NCI-H226 (cell line): ENCODE results near the gene SFMBT2.
"Not testable (repeated sequence)": the region's sequence is repeated elsewhere in the genome, so short reads cannot be mapped to it uniquely, and the experiment has no call there.

ENCODE experiments used
- DNase-seq: peaks from one replicate; pipeline ENCODE4 v3.0.0-alpha.2; 2015

SFMBT2 gene

GRCh38 chr10:7258948-7259523 is 151.8 kb downstream of the SFMBT2 start:
- no peak for DNase-seq

- no peak for DNase-seq
Observed at GRCh38 chr10:7255517-7255916, 155.3 kb downstream of the SFMBT2 start.

- no peak for DNase-seq
Observed at GRCh38 chr10:7251696-7252465, 159.0 kb downstream of the SFMBT2 start.

GRCh38 chr10:7250236-7250635 is 160.6 kb downstream of the SFMBT2 start:
- DNase-seq = no peak

- no peak for DNase-seq
Observed at GRCh38 chr10:7248585-7249164, 162.2 kb downstream of the SFMBT2 start.

- no peak for DNase-seq
Observed at GRCh38 chr10:7248148-7248547, 162.7 kb downstream of the SFMBT2 start.

- no peak for DNase-seq
Observed at GRCh38 chr10:7245505-7245904, 165.3 kb downstream of the SFMBT2 start.

GRCh38 chr10:7243873-7244272 is 167.0 kb downstream of the SFMBT2 start:
- no peak for DNase-seq

GRCh38 chr10:7243139-7243538 is 167.7 kb downstream of the SFMBT2 start:
- DNase-seq = no peak

- DNase-seq = no peak
Observed at GRCh38 chr10:7239312-7239985, 171.4 kb downstream of the SFMBT2 start.

- DNase-seq = no peak
Observed at GRCh38 chr10:7235376-7235775, 175.5 kb downstream of the SFMBT2 start.

GRCh38 chr10:7234109-7234508 is 176.7 kb downstream of the SFMBT2 start:
- DNase-seq = no peak

- DNase-seq = no peak
Observed at GRCh38 chr10:7233259-7233991, 177.4 kb downstream of the SFMBT2 start.

GRCh38 chr10:7231509-7232414 is 179.1 kb downstream of the SFMBT2 start:
- DNase-seq = no peak

- no peak for DNase-seq
Observed at GRCh38 chr10:7230951-7231350, 179.9 kb downstream of the SFMBT2 start.

GRCh38 chr10:7230036-7230435 is 180.8 kb downstream of the SFMBT2 start:
- no peak for DNase-seq

- no peak for DNase-seq
Observed at GRCh38 chr10:7225133-7225532, 185.7 kb downstream of the SFMBT2 start.

GRCh38 chr10:7218968-7219367 is 191.9 kb downstream of the SFMBT2 start:
- DNase-seq = no peak

- not testable (repeated sequence) for DNase-seq
Observed at GRCh38 chr10:7212696-7213095, 198.1 kb downstream of the SFMBT2 start.

- no peak for DNase-seq
Observed at GRCh38 chr10:7211857-7212577, 198.8 kb downstream of the SFMBT2 start.

- no peak for DNase-seq
Observed at GRCh38 chr10:7210516-7210915, 200.3 kb downstream of the SFMBT2 start.
